ENCODE data around the gene RNF186.

The RNF186 gene

DNA sequence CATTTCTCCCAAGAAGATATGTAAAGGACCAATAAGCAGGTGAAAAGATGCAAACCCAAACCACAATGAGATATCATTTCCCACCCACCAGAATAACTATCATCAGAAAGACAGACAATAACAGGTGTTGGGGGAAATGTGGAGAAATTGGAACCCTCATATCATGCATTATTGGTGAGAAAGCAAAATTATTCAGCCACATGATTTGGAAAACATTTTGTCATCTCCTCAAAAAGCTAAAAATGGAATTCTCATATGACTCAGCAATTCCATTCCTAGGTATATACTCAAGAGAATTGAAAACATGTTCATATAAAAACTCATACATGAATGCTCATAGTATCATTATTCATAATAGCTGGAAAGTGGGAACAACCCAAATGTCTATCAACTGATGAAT is 25.1 kb upstream of the RNF186 start (continued):
- TF ChIP-seq, protein P1, sequence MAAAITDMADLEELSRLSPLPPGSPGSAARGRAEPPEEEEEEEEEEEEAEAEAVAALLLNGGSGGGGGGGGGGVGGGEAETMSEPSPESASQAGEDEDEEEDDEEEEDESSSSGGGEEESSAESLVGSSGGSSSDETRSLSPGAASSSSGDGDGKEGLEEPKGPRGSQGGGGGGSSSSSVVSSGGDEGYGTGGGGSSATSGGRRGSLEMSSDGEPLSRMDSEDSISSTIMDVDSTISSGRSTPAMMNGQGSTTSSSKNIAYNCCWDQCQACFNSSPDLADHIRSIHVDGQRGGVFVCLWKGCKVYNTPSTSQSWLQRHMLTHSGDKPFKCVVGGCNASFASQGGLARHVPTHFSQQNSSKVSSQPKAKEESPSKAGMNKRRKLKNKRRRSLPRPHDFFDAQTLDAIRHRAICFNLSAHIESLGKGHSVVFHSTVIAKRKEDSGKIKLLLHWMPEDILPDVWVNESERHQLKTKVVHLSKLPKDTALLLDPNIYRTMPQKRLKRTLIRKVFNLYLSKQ (tag by site-specific recombination; IDR thresholded peaks at IDR 0.05; ENCODE audit: borderline replicate concordance): no peak

DNA sequence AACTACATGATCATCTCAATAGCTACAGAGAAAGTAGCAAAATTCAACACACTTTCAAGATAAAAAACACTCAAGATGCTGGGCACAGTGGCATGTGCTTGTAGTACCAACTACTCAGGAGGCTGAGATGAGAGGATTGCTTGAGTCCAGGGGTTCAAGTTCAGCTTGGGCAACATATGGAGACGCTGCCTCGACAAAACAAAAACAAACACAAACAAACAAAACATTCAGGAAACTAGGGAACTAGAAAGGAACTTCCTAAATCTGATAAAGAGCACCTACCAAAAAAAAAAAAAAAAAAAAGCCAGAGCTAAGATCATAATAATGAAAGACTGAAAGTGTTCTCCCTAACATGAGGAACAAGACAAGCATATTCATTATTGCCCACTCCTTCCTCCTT is 22.8 kb upstream of the RNF186 start:
- Histone ChIP-seq H3K36me3 (ENCODE audit: control insufficient read depth in 2 of 2, insufficient read depth in 1 of 2, low read length in 2 of 2) (no peaks in the 10 kb centered on the region), H3K4me1 (ENCODE audit: control insufficient read depth, insufficient read depth, low read length) (no peaks in the 10 kb centered on the region), H3K27ac (ENCODE audit: extremely low read depth, low read depth, low read length) (no peak overlapping the region), H3K9me3 (ENCODE audit: control insufficient read depth, insufficient read depth, low read depth, low read length) (no peaks in the 10 kb centered on the region), H3K4me3 (ENCODE audit: low read depth, low read length) (no peak overlapping the region)
- TF ChIP-seq, protein P2, sequence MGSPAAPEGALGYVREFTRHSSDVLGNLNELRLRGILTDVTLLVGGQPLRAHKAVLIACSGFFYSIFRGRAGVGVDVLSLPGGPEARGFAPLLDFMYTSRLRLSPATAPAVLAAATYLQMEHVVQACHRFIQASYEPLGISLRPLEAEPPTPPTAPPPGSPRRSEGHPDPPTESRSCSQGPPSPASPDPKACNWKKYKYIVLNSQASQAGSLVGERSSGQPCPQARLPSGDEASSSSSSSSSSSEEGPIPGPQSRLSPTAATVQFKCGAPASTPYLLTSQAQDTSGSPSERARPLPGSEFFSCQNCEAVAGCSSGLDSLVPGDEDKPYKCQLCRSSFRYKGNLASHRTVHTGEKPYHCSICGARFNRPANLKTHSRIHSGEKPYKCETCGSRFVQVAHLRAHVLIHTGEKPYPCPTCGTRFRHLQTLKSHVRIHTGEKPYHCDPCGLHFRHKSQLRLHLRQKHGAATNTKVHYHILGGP (tag by site-specific recombination; IDR thresholded peaks at IDR 0.05): no peak
- TF ChIP-seq, protein P3, sequence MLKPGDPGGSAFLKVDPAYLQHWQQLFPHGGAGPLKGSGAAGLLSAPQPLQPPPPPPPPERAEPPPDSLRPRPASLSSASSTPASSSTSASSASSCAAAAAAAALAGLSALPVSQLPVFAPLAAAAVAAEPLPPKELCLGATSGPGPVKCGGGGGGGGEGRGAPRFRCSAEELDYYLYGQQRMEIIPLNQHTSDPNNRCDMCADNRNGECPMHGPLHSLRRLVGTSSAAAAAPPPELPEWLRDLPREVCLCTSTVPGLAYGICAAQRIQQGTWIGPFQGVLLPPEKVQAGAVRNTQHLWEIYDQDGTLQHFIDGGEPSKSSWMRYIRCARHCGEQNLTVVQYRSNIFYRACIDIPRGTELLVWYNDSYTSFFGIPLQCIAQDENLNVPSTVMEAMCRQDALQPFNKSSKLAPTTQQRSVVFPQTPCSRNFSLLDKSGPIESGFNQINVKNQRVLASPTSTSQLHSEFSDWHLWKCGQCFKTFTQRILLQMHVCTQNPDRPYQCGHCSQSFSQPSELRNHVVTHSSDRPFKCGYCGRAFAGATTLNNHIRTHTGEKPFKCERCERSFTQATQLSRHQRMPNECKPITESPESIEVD (tag by site-specific recombination; IDR thresholded peaks at IDR 0.05): no peak
- TF ChIP-seq ZNF677 (tag by site-specific recombination; IDR thresholded peaks at IDR 0.05): no peak
- TF ChIP-seq ZNF366 (tag by site-specific recombination; conservative IDR thresholded peaks at IDR 0.05): no peak
- TF ChIP-seq ZBTB48 (tag by site-specific recombination; IDR thresholded peaks at IDR 0.05): no peak
- TF ChIP-seq ZNF354C (tag by site-specific recombination; IDR thresholded peaks at IDR 0.05; ENCODE audit: borderline replicate concordance, low read depth): no peak
- no peak for TF ChIP-seq ZNF629 (tag by site-specific recombination; IDR thresholded peaks at IDR 0.05)
- no peak for TF ChIP-seq SP3 (tag by site-specific recombination; IDR thresholded peaks at IDR 0.05)
- TF ChIP-seq ZNF157 (tag by site-specific recombination; IDR thresholded peaks at IDR 0.05): no peak
- ChIA-PET POLR2A (interaction anchor here (0.6 kb wide), 2 partner anchors 255 to 350 kb away, joined by 3 read pairs; no protein-coding TSS in a partner anchor), CTCF (interaction anchor here (0.7 to 1.3 kb wide), 2 partner anchors 11 to 15 kb away, joined by 3 to 4 read pairs; no protein-coding TSS in a partner anchor)

DNA sequence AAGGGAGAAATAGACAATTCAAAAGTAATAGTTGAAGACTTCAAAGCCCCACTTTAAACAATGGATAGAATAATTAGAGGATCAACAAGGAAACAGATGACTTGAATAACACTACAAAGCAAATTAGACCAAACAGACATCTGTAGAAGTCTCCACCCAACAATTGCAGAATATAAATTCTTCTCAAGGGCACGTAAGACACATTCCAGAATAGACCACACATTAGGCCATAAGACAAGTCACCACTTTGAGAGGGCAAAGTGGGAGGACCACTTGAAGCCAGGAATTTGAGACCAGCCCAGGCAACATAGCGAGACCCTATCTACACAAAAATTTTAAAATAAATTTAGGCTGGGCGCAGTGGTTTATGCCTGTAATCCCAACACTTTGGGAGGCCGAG is 20.5 kb upstream of the RNF186 start:
- H3K4me3 ChIP-seq (ENCODE audit: low read depth, low read length): no peak overlapping the region
- H3K36me3 ChIP-seq (ENCODE audit: control insufficient read depth in 2 of 2, insufficient read depth in 1 of 2, low read length in 2 of 2): no peaks in the 10 kb centered on the region
- POLR2A ChIA-PET: no interaction called here
- CTCF ChIA-PET: no interaction called here
- H3K27ac ChIP-seq (ENCODE audit: extremely low read depth, low read depth, low read length): no peak overlapping the region
- no peaks in the 10 kb centered on the region for H3K9me3 ChIP-seq (ENCODE audit: control insufficient read depth, insufficient read depth, low read depth, low read length)
- no peaks in the 10 kb centered on the region for H3K4me1 ChIP-seq (ENCODE audit: control insufficient read depth, insufficient read depth, low read length)
- TF ChIP-seq ZNF529 (tag by site-specific recombination; IDR thresholded peaks at IDR 0.05; ENCODE audit: insufficient replicate concordance): no peak
- TF ChIP-seq, protein P4, sequence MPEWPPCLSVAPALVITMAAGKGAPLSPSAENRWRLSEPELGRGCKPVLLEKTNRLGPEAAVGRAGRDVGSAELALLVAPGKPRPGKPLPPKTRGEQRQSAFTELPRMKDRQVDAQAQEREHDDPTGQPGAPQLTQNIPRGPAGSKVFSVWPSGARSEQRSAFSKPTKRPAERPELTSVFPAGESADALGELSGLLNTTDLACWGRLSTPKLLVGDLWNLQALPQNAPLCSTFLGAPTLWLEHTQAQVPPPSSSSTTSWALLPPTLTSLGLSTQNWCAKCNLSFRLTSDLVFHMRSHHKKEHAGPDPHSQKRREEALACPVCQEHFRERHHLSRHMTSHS (tag by site-specific recombination; IDR thresholded peaks at IDR 0.05): no peak
- TF ChIP-seq ZNF366 (tag by site-specific recombination; conservative IDR thresholded peaks at IDR 0.05): no peak
- no peak for TF ChIP-seq HOXD13 (CRISPR knock-in tag; IDR thresholded peaks at IDR 0.05; ENCODE audit: borderline replicate concordance)
- no peak for TF ChIP-seq OVOL3 (tag by site-specific recombination; IDR thresholded peaks at IDR 0.05)
- TF ChIP-seq, protein P5, sequence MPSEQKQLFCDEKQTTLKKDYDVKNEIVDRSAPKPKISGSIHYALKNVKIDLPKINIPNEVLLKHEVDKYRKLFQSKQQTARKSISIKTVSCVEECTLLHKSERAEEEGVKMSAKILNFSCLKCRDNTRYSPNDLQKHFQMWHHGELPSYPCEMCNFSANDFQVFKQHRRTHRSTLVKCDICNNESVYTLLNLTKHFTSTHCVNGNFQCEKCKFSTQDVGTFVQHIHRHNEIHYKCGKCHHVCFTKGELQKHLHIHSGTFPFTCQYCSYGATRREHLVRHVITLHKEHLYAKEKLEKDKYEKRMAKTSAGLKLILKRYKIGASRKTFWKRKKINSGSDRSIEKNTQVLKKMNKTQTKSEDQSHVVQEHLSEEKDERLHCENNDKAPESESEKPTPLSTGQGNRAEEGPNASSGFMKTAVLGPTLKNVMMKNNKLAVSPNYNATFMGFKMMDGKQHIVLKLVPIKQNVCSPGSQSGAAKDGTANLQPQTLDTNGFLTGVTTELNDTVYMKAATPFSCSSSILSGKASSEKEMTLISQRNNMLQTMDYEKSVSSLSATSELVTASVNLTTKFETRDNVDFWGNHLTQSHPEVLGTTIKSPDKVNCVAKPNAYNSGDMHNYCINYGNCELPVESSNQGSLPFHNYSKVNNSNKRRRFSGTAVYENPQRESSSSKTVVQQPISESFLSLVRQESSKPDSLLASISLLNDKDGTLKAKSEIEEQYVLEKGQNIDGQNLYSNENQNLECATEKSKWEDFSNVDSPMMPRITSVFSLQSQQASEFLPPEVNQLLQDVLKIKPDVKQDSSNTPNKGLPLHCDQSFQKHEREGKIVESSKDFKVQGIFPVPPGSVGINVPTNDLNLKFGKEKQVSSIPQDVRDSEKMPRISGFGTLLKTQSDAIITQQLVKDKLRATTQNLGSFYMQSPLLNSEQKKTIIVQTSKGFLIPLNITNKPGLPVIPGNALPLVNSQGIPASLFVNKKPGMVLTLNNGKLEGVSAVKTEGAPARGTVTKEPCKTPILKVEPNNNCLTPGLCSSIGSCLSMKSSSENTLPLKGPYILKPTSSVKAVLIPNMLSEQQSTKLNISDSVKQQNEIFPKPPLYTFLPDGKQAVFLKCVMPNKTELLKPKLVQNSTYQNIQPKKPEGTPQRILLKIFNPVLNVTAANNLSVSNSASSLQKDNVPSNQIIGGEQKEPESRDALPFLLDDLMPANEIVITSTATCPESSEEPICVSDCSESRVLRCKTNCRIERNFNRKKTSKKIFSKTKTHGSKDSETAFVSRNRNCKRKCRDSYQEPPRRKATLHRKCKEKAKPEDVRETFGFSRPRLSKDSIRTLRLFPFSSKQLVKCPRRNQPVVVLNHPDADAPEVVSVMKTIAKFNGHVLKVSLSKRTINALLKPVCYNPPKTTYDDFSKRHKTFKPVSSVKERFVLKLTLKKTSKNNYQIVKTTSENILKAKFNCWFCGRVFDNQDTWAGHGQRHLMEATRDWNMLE (tag by site-specific recombination; conservative IDR thresholded peaks at IDR 0.05; ENCODE audit: low read depth): no peak
- TF ChIP-seq, protein P1 (tag by site-specific recombination; IDR thresholded peaks at IDR 0.05; ENCODE audit: borderline replicate concordance): no peak
- no peak for TF ChIP-seq ZNF416 (tag by site-specific recombination; IDR thresholded peaks at IDR 0.05)
- TF ChIP-seq, protein P6, sequence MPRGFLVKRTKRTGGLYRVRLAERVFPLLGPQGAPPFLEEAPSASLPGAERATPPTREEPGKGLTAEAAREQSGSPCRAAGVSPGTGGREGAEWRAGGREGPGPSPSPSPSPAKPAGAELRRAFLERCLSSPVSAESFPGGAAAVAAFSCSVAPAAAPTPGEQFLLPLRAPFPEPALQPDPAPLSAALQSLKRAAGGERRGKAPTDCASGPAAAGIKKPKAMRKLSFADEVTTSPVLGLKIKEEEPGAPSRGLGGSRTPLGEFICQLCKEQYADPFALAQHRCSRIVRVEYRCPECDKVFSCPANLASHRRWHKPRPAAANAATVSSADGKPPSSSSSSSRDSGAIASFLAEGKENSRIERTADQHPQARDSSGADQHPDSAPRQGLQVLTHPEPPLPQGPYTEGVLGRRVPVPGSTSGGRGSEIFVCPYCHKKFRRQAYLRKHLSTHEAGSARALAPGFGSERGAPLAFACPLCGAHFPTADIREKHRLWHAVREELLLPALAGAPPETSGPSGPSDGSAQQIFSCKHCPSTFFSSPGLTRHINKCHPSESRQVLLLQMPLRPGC (tag by site-specific recombination; IDR thresholded peaks at IDR 0.05): no peak
- no peak for TF ChIP-seq ZFP37 (tag by site-specific recombination; IDR thresholded peaks at IDR 0.05)
- no peak for TF ChIP-seq ZFP69B (tag by site-specific recombination; IDR thresholded peaks at IDR 0.05)
